Activated CD4-positive, CD25-positive, alpha-beta regulatory T cell treated with anti-CD3 and anti-CD28 coated beads, Interleukin-2, amount 50 U/mL, for 72 hours (primary cell): ENCODE measurements around the gene PPME1.

Experiments
- DNase-seq: peaks from one replicate; pipeline ENCODE4 v3.0.0; 2021

PPME1 gene

DNA sequence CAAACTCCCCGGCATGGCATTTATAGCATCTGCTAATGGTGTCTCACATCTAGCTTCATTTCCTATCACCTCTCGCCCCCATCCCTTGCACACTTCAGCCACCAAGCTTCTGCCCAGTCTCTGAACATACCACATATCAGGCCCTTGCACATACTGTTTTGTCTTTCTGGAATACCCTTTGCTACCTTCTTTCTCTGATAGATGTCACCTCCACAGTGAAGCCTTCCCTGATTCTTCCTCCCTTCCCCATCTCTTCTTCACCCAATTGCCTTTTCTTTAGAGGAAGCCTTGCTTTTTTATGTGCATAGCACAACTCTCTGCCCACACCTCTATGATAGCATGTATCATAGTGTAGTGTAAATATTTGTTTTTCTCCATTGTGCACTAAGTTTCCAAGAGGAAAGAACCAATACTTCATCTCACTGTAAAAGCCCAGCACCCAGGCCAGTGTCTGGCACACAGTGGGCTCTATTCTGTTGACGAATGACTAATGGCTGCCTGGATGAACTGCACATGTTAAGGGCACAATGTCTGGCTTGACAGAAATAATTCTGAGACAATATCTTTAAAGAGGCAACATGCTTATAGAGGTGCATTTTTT, 112.6 kb downstream of the PPME1 start:
- no peak for DNase-seq

- DNase-seq = no peak
Measured at GRCh38 chr11:74284466-74284865, 113.4 kb downstream of the PPME1 start.

GRCh38 chr11:74288161-74288560, 117.1 kb downstream of the PPME1 start:
- DNase-seq = no peak

GRCh38 chr11:74288911-74289310, 117.8 kb downstream of the PPME1 start:
- no peak for DNase-seq

DNA sequence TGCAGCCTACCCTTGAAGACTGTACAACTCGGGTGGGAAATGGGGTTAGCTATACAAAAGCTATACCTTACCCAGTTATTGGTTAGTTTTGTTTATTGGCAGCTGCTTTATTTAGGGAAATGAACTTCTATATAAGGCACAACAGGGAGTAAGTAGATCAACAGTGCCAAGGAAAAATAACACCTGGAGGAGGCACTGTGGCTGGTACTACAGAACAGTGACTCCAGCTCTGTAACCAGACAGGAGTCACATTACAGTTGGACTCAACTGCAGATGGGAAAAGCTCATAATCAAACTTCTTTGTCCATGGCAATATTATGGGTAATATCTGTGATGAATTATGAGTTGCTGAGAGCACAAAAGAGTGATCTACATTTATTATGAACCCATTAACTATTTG, 126.4 kb downstream of the PPME1 start:
- no peak for DNase-seq

GRCh38 chr11:74299015-74299414, 127.9 kb downstream of the PPME1 start:
- no peak for DNase-seq
